CD14-positive monocyte (primary cell): ENCODE results near the gene DMAC2L. TPM values are rescaled to one million over a fixed set of nuclear protein-coding genes. Genes with fewer than 3 reads are reported as not detected.

Experiments used
- DNase-seq, 3 donors: peaks; one replicate each; pipeline ENCODE4 v3.0.0-alpha.2; 2011 to 2022
- H2AFZ ChIP-seq: 2 replicates; pipeline ENCODE4 v1.6.0; 2012; ENCODE audit warnings: mild to moderate bottlenecking, low read depth, low read length, inconsistent platforms; ENCODE audit not compliant: insufficient read depth, poor library complexity, severe bottlenecking
- H3K27ac ChIP-seq, 2 donors: 1 replicate in 1 of 2; 2 replicates in 1 of 2; pipeline ENCODE4 v1.5.1; 2012 to 2013; ENCODE audit warnings: low read length in 2 of 2, control low read depth in 1 of 2, inconsistent platforms in 1 of 2, low read depth in 1 of 2, mild to moderate bottlenecking in 1 of 2
- H3K27me3 ChIP-seq, 2 donors: one replicate each; pipeline versions ENCODE4 v1.6.0 to v1.6.1; 2011 to 2013; ENCODE audit warnings: low read length in 2 of 2; ENCODE audit not compliant: control insufficient read depth in 2 of 2, insufficient read depth in 2 of 2
- H3K36me3 ChIP-seq, 2 donors: replicated peaks in 1 of 2; 1 replicate in 1 of 2; 2 replicates in 1 of 2; pipeline versions ENCODE4 v1.5.1 to v1.6.1; 2012 to 2013; ENCODE audit warnings: low read length in 2 of 2, control low read depth in 1 of 2, inconsistent platforms in 1 of 2, mild to moderate bottlenecking in 1 of 2; ENCODE audit not compliant: insufficient read depth in 2 of 2, control insufficient read depth in 1 of 2
- H3K4me1 ChIP-seq, 2 donors: 1 replicate in 1 of 2; 2 replicates in 1 of 2; pipeline versions ENCODE4 v1.5.1 to v1.6.1; 2012 to 2013; ENCODE audit warnings: low read length in 2 of 2, control low read depth in 1 of 2, inconsistent platforms in 1 of 2, mild to moderate bottlenecking in 1 of 2, moderate library complexity in 1 of 2; ENCODE audit not compliant: insufficient read depth in 2 of 2, control insufficient read depth in 1 of 2
- H3K4me2 ChIP-seq: replicated peaks from 2 replicates; pipeline ENCODE3; 2012; ENCODE audit warnings: low read length, moderate library complexity, mild to moderate bottlenecking; ENCODE audit not compliant: poor library complexity, severe bottlenecking; ENCODE audit errors: extremely low read depth
- H3K4me3 ChIP-seq, 3 experiments: fragments of 200-600 bp in 1 of 3; sonication (generic) in 1 of 3; replicated peaks in 1 of 3; 1 replicate in 2 of 3; 2 replicates in 1 of 3; pipeline ENCODE4 v1.5.1; 2011 to 2013; ENCODE audit warnings: low read length in 3 of 3, mild to moderate bottlenecking in 3 of 3, control low read depth in 2 of 3, low read depth in 2 of 3, inconsistent platforms in 1 of 3, moderate library complexity in 1 of 3
- H3K79me2 ChIP-seq: 2 replicates; pipeline ENCODE4 v1.6.0; 2012; ENCODE audit warnings: mild to moderate bottlenecking, control low read depth, inconsistent platforms, low read length, moderate library complexity; ENCODE audit not compliant: insufficient read depth
- H3K9ac ChIP-seq: 2 replicates; pipeline ENCODE4 v1.6.0; 2017; ENCODE audit warnings: low read length, mild to moderate bottlenecking; ENCODE audit not compliant: insufficient read depth, poor library complexity, severe bottlenecking
- H3K9me3 ChIP-seq, 2 donors: replicated peaks in 1 of 2; 1 replicate in 1 of 2; 2 replicates in 1 of 2; pipeline versions ENCODE4 v1.5.1 to v1.6.1; 2012 to 2013; ENCODE audit warnings: low read length in 2 of 2, control low read depth in 1 of 2; ENCODE audit not compliant: control insufficient read depth in 1 of 2, insufficient read depth in 1 of 2
- H4K20me1 ChIP-seq: 2 replicates; pipeline ENCODE4 v1.6.0; 2012; ENCODE audit warnings: mild to moderate bottlenecking, low read length, control low read depth, moderate library complexity; ENCODE audit not compliant: insufficient read depth
- H3K27ac Mint-ChIP-seq, 7 donors: one replicate each; pipeline ENCODE4 v1.8.0; 2020; ENCODE audit warnings: mild to moderate bottlenecking in 7 of 7, mixed read lengths in 7 of 7, moderate library complexity in 6 of 7, inconsistent platforms in 2 of 7
- H3K27me3 Mint-ChIP-seq, 3 donors: one replicate each; pipeline ENCODE4 v1.8.0; 2021 to 2022; ENCODE audit warnings: low read depth in 3 of 3, mild to moderate bottlenecking in 3 of 3, mixed read lengths in 3 of 3, moderate library complexity in 3 of 3, inconsistent platforms in 1 of 3
- H3K36me3 Mint-ChIP-seq, 2 donors: one replicate each; pipeline ENCODE4 v1.8.0; 2020; ENCODE audit warnings: mixed read lengths in 2 of 2, inconsistent platforms in 1 of 2, mild to moderate bottlenecking in 1 of 2
- H3K4me1 Mint-ChIP-seq: one replicate; pipeline ENCODE4 v1.8.0; 2020; ENCODE audit warnings: mild to moderate bottlenecking, mixed read lengths
- H3K4me3 Mint-ChIP-seq, 2 donors: one replicate each; pipeline ENCODE4 v1.8.0; 2020; ENCODE audit warnings: mild to moderate bottlenecking in 2 of 2, mixed read lengths in 2 of 2, moderate library complexity in 1 of 2
- H3K9me3 Mint-ChIP-seq, 7 donors: one replicate each; pipeline ENCODE4 v1.8.0; 2020 to 2022; ENCODE audit warnings: mixed read lengths in 7 of 7, mild to moderate bottlenecking in 6 of 7, moderate library complexity in 6 of 7, inconsistent platforms in 2 of 7
- WGBS: methylation state at CpG from one replicate; pipeline ENCODE4 v1.1.5; 2013; ENCODE audit warnings: missing lambda C conversion rate; ENCODE audit not compliant: insufficient coverage; 5-methylcytosine and 5-hydroxymethylcytosine counted together
- intact Hi-C, 2 donors: fragments of 100-400 bp; cut with micrococcal nuclease; formaldehyde crosslinking; loops; one replicate each; pipeline versions ENCODE4 v1.15.0 to v1.15.1; 2023
- polyA plus RNA-seq, 3 donors: library from polyadenylated mRNA; depleted of rRNA in 1 of 3; unstranded in 2 of 3; stranded (reverse) in 1 of 3; fragments of 300-500 nt in 2 of 3; fragments of >200 nt in 1 of 3; fragmentation: Illumina TruSeq in 2 of 3; gene quantifications; 1 replicate in 2 of 3; 2 replicates in 1 of 3; pipeline ENCODE4 v1.2.3, GENCODE V29; 2012 to 2021
- TF ChIP-seq, protein P1 (sequence below): fragments of 200-600 bp; IDR thresholded peaks from one replicate; pipeline ENCODE4 v1.8.0; 2022; ENCODE audit warnings: antibody characterized with exemption, mild to moderate bottlenecking

Gene DMAC2L
- polyA plus RNA-seq, 3 donors = 13.4 to 17.3 (median 16.4) TPM

DNA sequence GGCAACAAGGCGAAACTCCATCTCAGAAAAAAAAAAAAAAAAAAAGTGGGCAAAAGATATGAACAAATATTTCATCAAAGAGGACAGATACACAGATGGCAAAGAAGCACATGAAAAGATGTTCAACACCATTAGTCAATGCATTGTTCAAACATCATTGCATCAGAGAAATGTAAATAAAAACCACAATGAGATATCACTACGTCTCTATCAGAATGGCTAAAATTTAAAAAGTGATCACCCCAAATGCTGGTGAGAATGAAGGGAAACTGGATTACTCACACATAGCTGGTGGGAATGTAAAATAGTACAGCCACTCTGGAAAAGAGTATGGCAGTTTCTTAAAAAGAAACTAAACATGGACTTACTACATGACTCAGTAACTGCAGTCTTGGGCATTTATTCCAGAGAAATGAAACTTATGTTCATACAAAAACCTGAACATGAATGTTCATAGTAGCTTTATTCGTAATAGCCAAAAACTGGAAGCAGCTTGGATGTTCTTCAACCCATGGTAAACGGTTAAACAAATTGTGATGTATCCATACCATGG, 3.7 kb upstream of the DMAC2L start:
- no peak overlapping the region for H3K4me3 Mint-ChIP-seq
- H3K9me3 ChIP-seq = no peaks in the 10 kb centered on the region
- H3K79me2 ChIP-seq = peaks cover 18% of the 10 kb centered on the region
- peaks cover 0 to 3% (median 0%) of the 10 kb centered on the region in 3 donors for H3K27me3 Mint-ChIP-seq
- H3K9me3 Mint-ChIP-seq = no peaks in the 10 kb centered on the region
- H3K4me1 ChIP-seq = peaks cover 17 to 34% of the 10 kb centered on the region in 2 donors
- H3K4me2 ChIP-seq = no peak overlapping the region
- no peak overlapping the region for H3K9ac ChIP-seq
- peaks cover 0 to 2% of the 10 kb centered on the region in 2 donors for H3K36me3 Mint-ChIP-seq
- H4K20me1 ChIP-seq = peaks cover 4% of the 10 kb centered on the region
- H3K4me1 Mint-ChIP-seq = peaks cover 18% of the 10 kb centered on the region
- no peak for DNase-seq
- H3K27ac Mint-ChIP-seq = no peak overlapping the region
- no peaks in the 10 kb centered on the region for H3K36me3 ChIP-seq
- H3K4me3 ChIP-seq = no peak overlapping the region
- TF ChIP-seq, protein P1, sequence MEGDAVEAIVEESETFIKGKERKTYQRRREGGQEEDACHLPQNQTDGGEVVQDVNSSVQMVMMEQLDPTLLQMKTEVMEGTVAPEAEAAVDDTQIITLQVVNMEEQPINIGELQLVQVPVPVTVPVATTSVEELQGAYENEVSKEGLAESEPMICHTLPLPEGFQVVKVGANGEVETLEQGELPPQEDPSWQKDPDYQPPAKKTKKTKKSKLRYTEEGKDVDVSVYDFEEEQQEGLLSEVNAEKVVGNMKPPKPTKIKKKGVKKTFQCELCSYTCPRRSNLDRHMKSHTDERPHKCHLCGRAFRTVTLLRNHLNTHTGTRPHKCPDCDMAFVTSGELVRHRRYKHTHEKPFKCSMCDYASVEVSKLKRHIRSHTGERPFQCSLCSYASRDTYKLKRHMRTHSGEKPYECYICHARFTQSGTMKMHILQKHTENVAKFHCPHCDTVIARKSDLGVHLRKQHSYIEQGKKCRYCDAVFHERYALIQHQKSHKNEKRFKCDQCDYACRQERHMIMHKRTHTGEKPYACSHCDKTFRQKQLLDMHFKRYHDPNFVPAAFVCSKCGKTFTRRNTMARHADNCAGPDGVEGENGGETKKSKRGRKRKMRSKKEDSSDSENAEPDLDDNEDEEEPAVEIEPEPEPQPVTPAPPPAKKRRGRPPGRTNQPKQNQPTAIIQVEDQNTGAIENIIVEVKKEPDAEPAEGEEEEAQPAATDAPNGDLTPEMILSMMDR = no peak
- no peaks in the 10 kb centered on the region for H3K27me3 ChIP-seq
- H2AFZ ChIP-seq = no peak overlapping the region
- WGBS = no CpG with 5 or more reads among the region's 4 CpGs
- intact Hi-C loops = no loop called here
- no peak overlapping the region for H3K27ac ChIP-seq

DNA sequence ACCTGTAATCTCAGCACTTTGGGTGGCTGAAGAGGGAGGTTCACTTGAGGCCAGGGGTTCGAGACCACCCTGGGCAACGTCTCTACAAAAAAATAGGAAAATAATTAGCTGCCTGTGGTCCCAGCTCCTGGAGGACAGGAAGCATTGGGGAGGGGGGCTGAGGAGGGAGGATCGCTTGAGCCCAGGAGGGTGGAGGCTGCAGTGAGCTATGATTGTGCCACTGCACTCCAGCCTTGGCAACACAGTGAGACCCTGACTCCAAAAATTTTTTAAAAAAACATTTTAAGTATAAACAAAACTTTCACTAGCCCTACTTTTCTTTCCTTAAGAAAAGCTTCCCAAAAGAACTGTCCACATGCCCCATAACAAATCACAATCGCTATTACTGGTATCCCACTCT, 1.7 kb upstream of the DMAC2L start:
- Histone ChIP-seq H3K9me3 (no peaks in the 10 kb centered on the region), H3K4me2 (no peak overlapping the region), H3K27me3 (no peaks in the 10 kb centered on the region), H3K4me1 (peaks cover 18 to 25% of the 10 kb centered on the region in 2 donors), H2AFZ (no peak overlapping the region), H4K20me1 (peaks cover 4% of the 10 kb centered on the region), H3K79me2 (peaks cover 30% of the 10 kb centered on the region), H3K27ac (no peak overlapping the region), H3K9ac (no peak overlapping the region), H3K36me3 (peaks cover 0 to 6% of the 10 kb centered on the region in 2 donors), H3K4me3 (no peak overlapping the region)
- Mint-ChIP-seq H3K4me1 (peaks cover 16% of the 10 kb centered on the region), H3K9me3 (peaks cover 0 to 6% (median 2%) of the 10 kb centered on the region in 7 donors), H3K27me3 (peaks cover 0 to 3% (median 0%) of the 10 kb centered on the region in 3 donors), H3K36me3 (peaks cover 5 to 12% of the 10 kb centered on the region in 2 donors), H3K4me3 (no peak overlapping the region), H3K27ac (no peak overlapping the region)
- DNase-seq = no peak
- 100% methylated on average over 2 of the region's 4 CpGs for WGBS
- intact Hi-C loops = loop anchor here in 1 of 2 donors (5.0 to 10.0 kb wide), 2 partner anchors 76 to 222 kb away; partner anchors contain the start of genes MAP4K5 and SOS2
- TF ChIP-seq, protein P1 = no peak
